Activated CD8-positive, alpha-beta memory T cell treated with anti-CD3 and anti-CD28 coated beads, Interleukin-2, amount 50 U/mL, for 1 hour (primary cell): Measurements from ENCODE around the gene DRAXIN.

ENCODE experiments used
- DNase-seq: peaks from one replicate; pipeline ENCODE4 v3.0.0-alpha.2; 2020; ENCODE audit errors: extremely low read depth

The DRAXIN gene

GRCh38 chr1:11688506-11688905, 3.0 kb upstream of the DRAXIN start:
- no peak for DNase-seq

DNA sequence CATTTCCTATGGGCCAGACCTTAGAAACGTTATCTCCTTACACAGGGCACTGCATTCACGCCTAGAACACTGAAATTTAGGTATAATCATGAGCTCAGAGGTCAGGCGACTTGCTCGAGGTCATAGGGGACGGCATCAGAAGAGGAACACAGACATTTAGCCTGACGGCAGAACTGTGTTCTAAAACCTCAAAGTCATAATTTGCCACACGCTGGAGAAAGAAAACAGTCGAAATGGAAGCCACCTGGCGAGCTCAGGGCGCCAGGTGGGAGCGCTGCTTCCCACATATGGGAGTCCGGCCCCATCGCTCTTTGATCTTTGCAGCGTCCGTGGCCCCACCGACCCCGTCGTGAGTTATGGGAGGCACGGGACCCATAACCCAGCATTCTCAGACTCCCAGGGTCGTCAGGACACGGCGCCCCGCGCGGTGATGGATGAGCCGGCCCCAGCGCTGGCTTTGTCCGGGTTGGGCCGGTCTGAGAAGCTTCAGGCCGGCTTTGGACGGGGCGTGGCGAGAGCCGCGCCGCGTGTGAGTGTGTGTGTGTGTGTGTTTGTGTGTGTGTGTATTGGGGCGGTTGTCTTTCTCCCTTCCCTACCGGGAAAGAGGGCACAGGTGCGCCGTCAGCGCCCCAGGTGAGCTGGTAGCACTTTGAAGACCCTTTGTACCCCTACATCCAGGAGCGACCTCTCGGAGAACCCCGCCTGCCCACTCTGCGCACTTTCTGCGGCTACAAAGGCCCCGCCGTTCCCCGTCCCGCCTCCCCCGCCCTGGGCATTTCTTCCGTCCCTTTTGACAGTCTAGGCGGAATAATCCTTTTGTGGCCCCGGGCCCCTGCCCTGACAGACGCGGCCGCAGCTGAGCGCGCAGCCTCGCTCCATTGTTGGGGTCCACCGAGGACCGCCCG, 861 bp upstream of the DRAXIN start:
- no peak for DNase-seq

- no peak for DNase-seq
These were observed 610 bp downstream of the DRAXIN start for GRCh38 chr1:11691928-11692711.

DNA sequence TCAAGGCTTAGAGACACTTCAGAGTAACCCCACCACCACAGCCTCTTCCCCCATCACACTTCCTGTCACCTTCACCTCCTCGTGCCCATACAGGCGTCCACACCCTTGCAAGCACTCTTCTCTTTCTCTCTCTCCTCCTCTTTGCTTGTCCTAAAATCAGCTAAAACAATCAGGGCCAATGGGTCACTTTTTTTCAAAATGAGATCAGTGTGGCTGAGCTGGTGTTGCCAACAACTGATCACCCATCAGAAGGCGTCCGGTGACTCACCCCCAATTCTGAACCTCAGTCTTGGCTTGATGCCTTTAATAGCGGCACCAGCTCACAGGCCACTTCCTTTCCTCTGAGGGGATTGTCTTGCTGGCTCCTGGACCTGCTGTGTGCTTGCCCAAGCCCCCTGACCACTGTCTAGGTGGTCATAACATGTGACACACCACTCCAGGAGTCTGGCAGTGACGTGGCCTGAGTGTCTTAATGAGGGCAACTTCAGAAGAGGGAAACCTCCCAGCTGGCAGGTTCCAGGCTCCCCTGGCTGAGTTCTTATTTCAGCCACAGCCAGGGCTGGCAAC, 1.6 kb downstream of the DRAXIN start:
- no peak for DNase-seq

DNA sequence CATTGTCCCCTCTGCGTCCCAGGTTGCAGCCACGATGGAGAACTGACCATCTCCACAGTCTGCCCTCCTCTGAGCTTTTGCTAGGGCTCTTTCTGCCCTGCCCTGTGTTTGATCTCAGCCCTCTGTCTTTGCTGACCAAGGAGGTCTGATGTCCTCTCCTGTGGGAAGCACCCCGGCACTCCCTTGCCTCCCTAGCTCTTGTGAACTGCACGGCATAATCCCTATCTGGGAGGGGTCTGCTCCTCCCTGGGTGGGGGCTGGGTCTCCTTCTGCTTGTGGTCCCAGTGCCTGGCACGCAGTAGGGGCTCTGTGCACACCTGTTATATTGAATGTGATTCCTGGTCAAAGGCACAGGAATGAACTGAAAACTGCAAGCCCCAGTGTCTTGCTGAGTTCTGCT, 2.4 kb downstream of the DRAXIN start:
- no peak for DNase-seq

GRCh38 chr1:11695861-11696260, 4.4 kb downstream of the DRAXIN start:
- no peak for DNase-seq

GRCh38 chr1:11697188-11697892, 5.8 kb downstream of the DRAXIN start:
- DNase-seq = no peak

DNA sequence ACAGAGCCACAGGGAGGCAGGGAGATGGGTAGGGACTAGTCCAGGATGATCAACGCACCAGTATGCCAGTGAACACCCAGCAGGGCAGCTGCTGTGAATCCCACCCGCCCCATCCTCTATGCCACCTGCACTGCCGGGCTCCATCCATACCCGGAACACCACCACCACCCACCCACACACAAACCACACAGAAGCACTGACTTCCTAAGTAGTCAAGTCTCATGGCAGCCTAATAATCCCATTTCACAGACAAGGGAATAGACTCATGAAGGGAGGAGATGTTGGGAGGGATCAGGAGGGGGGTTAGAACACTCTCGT, 6.3 kb downstream of the DRAXIN start:
- no peak for DNase-seq

- DNase-seq = no peak
These were observed 9.3 kb downstream of the DRAXIN start for GRCh38 chr1:11700601-11701467.

DNA sequence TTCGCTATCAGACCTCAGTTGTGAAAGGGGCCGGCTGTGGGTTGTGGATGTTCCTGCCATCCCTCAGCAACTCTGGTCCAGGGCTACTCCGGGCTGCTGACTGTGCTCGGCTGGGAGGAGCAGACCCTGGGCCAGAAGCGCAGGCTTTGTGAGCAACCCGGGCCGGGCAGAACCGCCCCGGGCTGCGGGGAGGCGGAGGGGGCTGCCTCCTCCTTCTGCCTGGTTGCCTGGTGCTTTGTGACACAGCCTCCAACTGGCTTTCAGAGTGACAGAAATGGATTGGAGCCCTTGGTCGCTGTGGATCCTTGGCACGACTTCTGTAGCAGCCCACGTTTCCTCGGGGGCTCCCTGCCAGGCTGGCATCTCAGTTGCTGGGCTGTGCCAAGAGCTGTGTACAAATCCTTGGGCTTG, 10.0 kb downstream of the DRAXIN start:
- DNase-seq = no peak

DNA sequence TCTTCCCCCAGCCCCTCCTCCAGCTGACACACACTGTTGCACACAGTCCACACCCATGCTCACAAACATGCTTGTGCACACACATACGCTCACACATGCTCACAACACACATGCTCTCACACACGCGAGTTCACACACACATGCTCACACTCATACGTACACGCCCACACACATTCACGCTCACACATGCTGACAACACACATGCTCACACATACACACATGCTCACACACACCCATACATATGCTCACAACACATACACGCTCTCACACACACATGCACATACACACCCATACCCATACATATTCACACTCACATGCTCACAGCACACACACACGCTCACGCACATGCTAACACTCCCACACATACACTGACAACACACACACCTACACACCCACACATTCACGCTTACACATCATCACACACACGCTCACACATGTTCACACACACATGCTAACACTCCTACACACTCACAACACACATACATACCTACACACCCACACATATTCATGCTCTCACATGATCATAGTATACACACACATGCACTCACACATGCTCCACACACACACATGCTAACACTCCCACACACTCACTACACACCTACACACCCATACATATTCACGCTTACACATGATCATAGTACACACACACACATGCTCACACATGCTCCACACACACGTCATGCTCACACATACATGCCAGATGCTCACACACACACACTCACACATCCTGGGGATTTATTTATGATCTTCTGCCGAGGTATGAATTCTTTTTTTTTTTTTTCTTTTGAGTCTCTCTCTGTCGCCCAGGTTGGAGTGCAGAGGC, 10.7 kb downstream of the DRAXIN start:
- DNase-seq = no peak

- DNase-seq = no peak
These were observed 12.1 kb downstream of the DRAXIN start for GRCh38 chr1:11703357-11704193.

- DNase-seq = no peak
These were observed 12.7 kb downstream of the DRAXIN start for GRCh38 chr1:11704194-11704529.

GRCh38 chr1:11704691-11705475, 13.4 kb downstream of the DRAXIN start:
- DNase-seq = no peak

- DNase-seq = no peak
These were observed 14.1 kb downstream of the DRAXIN start for GRCh38 chr1:11705596-11705995.

DNA sequence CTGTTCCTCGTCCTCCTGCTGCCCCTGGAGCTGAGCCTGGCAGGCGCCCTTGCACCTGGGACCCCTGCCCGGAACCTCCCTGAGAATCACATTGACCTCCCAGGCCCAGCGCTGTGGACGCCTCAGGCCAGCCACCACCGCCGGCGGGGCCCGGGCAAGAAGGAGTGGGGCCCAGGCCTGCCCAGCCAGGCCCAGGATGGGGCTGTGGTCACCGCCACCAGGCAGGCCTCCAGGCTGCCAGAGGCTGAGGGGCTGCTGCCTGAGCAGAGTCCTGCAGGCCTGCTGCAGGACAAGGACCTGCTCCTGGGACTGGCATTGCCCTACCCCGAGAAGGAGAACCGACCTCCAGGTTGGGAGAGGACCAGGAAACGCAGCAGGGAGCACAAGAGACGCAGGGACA, 14.8 kb downstream of the DRAXIN start:
- no peak for DNase-seq

DNA sequence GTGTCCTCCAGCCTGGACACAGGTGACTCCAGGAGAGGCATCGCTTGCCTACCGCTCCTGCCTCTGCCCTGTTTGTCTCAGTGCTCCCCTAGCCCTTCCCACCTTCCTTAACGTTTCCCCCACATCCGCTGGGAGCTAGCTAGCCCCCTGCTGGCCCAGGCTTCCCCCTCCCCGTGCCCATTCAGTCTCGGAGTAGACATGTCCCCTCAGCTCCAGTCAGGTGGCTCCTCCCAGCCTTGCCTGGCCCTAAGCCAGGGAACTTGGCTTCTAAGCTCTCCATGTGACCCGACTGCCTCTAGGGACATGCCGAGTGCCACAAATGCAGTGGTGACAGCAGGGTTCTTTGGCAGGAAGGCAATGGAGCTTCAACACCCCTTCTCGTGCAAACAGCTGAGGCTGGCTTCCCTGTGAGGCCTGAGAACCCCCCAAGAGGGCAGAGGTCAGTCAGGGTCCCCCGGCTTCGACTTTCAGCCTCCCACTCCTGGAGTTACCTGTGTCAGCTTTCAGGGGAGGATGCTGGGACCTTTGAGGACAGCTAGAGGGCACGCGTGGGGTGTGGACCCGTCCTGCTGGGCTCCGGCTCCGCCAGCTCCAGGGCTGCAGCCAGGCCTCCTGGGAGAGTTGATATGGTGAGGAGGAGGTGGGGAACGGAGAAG, 16.2 kb downstream of the DRAXIN start:
- no peak for DNase-seq
